Measurements from ENCODE around the gene GJD4.

GRCh38 chr10:35579116-35579515 is 26.0 kb upstream of the GJD4 start:
- TF ChIP-seq, protein P1, sequence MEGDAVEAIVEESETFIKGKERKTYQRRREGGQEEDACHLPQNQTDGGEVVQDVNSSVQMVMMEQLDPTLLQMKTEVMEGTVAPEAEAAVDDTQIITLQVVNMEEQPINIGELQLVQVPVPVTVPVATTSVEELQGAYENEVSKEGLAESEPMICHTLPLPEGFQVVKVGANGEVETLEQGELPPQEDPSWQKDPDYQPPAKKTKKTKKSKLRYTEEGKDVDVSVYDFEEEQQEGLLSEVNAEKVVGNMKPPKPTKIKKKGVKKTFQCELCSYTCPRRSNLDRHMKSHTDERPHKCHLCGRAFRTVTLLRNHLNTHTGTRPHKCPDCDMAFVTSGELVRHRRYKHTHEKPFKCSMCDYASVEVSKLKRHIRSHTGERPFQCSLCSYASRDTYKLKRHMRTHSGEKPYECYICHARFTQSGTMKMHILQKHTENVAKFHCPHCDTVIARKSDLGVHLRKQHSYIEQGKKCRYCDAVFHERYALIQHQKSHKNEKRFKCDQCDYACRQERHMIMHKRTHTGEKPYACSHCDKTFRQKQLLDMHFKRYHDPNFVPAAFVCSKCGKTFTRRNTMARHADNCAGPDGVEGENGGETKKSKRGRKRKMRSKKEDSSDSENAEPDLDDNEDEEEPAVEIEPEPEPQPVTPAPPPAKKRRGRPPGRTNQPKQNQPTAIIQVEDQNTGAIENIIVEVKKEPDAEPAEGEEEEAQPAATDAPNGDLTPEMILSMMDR (IDR thresholded peaks at IDR 0.05; ENCODE audit: extremely low read depth in 1 of 2, insufficient read depth in 1 of 2, low read depth in 1 of 2, low read length in 2 of 2), result no peak
- TF ChIP-seq POLR2A (IDR thresholded peaks at IDR 0.05; ENCODE audit: low read depth, low read length), result no peak
- TF ChIP-seq EZH2 (IDR thresholded peaks at IDR 0.05; ENCODE audit: borderline replicate concordance, low read depth, low read length, severe bottlenecking), result no peak
- no peak for TF ChIP-seq POLR2AphosphoS5 (IDR thresholded peaks at IDR 0.05; ENCODE audit: insufficient read depth, low read depth, low read length)
- no peak for TF ChIP-seq FOS (IDR thresholded peaks at IDR 0.05; ENCODE audit: borderline replicate concordance, insufficient read depth, low read length)
- no peak for TF ChIP-seq JUN (IDR thresholded peaks at IDR 0.05; ENCODE audit: borderline replicate concordance, insufficient read depth, insufficient read length, low read depth)
